HUES6 (cell line): ENCODE results near the gene PDCD11.
A peak's percentile ranks its signal among the peaks of the same experiment; 100 is the strongest.
"Not testable (repeated sequence)": the region's sequence is repeated elsewhere in the genome, so short reads cannot be mapped to it uniquely, and the experiment has no call there.

ENCODE experiments used
- H3K27ac ChIP-seq: 2 replicates; pipeline ENCODE4 v1.7.0; 2013; ENCODE audit warnings: low read depth, mild to moderate bottlenecking, low read length, inconsistent platforms
- H3K27me3 ChIP-seq: 2 replicates; pipeline ENCODE4 v1.6.1; 2013; ENCODE audit warnings: low read length; ENCODE audit not compliant: control insufficient read depth, insufficient read depth
- H3K36me3 ChIP-seq: 2 replicates; pipeline ENCODE4 v1.6.1; 2013; ENCODE audit warnings: low read length; ENCODE audit not compliant: control insufficient read depth, insufficient read depth
- H3K4me1 ChIP-seq: 2 replicates; pipeline ENCODE4 v1.6.1; 2013; ENCODE audit warnings: low read length; ENCODE audit not compliant: control insufficient read depth, insufficient read depth
- H3K4me3 ChIP-seq: 2 replicates; pipeline ENCODE4 v1.5.1; 2013; ENCODE audit warnings: low read depth, low read length
- H3K9ac ChIP-seq: one replicate; pipeline ENCODE4 v1.6.1; 2013; ENCODE audit warnings: mild to moderate bottlenecking, low read length
- H3K9me3 ChIP-seq: 2 replicates; pipeline ENCODE4 v1.6.1; 2013; ENCODE audit warnings: low read depth, low read length; ENCODE audit not compliant: control insufficient read depth, insufficient read depth

Gene PDCD11, protein sequence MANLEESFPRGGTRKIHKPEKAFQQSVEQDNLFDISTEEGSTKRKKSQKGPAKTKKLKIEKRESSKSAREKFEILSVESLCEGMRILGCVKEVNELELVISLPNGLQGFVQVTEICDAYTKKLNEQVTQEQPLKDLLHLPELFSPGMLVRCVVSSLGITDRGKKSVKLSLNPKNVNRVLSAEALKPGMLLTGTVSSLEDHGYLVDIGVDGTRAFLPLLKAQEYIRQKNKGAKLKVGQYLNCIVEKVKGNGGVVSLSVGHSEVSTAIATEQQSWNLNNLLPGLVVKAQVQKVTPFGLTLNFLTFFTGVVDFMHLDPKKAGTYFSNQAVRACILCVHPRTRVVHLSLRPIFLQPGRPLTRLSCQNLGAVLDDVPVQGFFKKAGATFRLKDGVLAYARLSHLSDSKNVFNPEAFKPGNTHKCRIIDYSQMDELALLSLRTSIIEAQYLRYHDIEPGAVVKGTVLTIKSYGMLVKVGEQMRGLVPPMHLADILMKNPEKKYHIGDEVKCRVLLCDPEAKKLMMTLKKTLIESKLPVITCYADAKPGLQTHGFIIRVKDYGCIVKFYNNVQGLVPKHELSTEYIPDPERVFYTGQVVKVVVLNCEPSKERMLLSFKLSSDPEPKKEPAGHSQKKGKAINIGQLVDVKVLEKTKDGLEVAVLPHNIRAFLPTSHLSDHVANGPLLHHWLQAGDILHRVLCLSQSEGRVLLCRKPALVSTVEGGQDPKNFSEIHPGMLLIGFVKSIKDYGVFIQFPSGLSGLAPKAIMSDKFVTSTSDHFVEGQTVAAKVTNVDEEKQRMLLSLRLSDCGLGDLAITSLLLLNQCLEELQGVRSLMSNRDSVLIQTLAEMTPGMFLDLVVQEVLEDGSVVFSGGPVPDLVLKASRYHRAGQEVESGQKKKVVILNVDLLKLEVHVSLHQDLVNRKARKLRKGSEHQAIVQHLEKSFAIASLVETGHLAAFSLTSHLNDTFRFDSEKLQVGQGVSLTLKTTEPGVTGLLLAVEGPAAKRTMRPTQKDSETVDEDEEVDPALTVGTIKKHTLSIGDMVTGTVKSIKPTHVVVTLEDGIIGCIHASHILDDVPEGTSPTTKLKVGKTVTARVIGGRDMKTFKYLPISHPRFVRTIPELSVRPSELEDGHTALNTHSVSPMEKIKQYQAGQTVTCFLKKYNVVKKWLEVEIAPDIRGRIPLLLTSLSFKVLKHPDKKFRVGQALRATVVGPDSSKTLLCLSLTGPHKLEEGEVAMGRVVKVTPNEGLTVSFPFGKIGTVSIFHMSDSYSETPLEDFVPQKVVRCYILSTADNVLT (N-terminal part only)

DNA sequence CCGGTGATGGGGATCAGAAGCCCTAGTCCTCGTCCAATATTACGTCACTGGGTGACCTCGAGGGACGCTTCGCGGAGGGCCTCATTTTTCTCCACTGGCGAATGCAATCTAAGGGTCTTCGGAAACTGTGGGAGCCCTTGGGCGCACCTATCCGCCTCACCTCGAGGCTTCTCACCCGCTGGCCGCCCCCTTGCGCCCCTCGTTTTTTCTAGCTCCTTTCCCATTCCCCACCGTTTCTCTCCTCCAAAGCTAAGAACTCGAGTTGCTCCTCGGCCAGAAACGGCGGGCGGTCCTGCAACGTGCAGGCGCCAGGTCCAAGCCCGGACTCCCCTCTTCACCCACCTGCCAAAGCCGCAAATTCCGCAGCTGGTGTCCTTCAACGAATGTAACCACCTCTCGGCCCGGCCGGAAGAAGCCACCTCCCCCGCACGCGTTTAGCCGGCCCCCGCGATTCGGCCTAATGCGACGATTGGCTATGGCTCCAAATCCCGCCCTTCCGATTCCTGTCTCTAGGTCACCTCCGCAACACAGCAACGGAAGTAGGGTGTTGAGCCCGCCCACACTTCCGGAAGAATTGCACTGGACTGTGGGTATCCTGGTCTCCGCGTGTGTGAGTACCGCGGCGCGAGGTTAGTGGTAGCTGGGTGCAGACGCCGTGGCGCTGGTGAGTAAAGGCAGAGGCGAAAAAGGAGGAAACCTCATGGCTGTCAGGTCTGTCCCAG lies at the start of gene PDCD11, which contains the start of gene ATP5MK:
Gene PDCD11 (plus strand): TSS at position 560 of the 722 bp plus-strand sequence. CDS start 1,801 bp downstream, outside the sequence.
Gene ATP5MK (minus strand): TSS at position 409 of the 722 bp plus-strand sequence. CDS start 4,018 bp downstream, outside the sequence.
- peak within 1 kb of the TSS; percentile 53; the same call in 1 of the 2 replicates for H3K27ac ChIP-seq
- H3K9ac ChIP-seq, result peak within 1 kb of the TSS; percentile 93
- H3K27me3 ChIP-seq, result no peaks in the 10 kb centered on the region
- H3K4me1 ChIP-seq, result peaks cover 9% of the 10 kb centered on the region
- H3K4me3 ChIP-seq, result peak within 1 kb of the TSS; percentile 87
- no peaks in the 10 kb centered on the region for H3K9me3 ChIP-seq
- peaks cover 67% of the 10 kb centered on the region for H3K36me3 ChIP-seq

DNA sequence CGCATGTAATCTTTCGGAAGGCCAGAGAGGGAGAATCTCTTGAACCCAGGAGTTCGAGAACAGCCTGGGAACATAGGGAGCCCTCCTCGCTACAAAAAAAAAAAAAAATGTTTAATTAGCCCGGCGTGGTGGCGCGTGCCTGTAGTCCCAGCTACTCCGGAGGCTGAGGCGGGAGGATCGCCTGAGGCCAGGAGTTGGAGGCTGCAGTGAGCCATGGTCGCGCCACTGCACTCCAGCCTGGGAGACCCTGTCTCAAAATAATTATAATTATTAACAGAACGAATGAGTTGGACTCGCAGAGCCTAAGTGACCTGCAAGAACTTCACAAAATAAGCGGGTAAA lies 46.3 kb upstream of the PDCD11 start:
- Histone ChIP-seq H3K4me1 (peaks cover 8% of the 10 kb centered on the region; the same call in 1 of the 2 replicates), H3K27me3 (no peaks in the 10 kb centered on the region), H3K9me3 (no peaks in the 10 kb centered on the region), H3K4me3 (peak overlapping the region; percentile 98), H3K36me3 (peaks cover 32% of the 10 kb centered on the region), H3K27ac (peak overlapping the region; percentile 76; the same call in 1 of the 2 replicates), H3K9ac (peak overlapping the region; percentile 94)

DNA sequence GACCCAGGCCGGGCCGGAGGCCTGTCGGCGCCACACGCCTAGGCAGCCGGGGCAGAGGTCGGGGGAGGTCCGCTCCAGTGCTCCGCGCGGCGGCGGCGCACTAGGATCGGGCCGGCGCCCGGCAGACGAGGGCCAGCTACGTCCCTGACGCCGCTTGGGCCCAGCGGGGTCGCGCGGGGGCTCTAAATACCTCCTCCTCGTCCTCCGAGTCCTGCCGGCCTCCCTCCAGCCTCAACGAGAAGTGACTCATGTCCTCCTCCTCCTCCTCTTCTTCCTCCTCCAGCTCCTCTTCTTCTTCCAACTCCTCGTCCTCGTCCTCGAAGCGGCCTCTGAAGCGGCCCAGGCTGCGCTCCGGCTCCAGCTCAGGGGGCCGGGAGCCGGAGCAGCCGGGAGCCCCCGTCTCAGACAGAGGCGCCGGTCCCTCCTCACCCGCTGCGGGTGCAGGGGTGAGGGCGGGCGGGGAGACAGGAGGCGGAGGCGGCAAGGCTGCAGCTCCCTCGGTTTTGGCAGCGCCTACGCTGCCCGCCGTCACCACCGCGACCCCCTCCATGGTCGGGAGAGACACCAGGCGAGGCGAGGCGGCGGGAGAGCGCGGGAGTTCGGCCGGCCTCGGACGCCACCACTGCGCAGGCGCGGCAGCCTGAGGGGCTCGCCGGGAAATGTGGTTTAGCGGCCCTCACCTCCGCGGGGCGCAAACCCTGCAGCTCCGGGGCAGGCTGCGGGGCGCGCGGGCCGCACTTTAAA lies 45.7 kb upstream of the PDCD11 start, which contains the start of gene PCGF6:
Gene PCGF6 (minus strand): TSS at position 624 of the 744 bp plus-strand sequence. CDS start 74 bp downstream, at position 550.
- no peaks in the 10 kb centered on the region for H3K27me3 ChIP-seq
- peak within 1 kb of the TSS; percentile 76; the same call in 1 of the 2 replicates for H3K27ac ChIP-seq
- peak within 1 kb of the TSS; percentile 98 for H3K4me3 ChIP-seq
- peaks cover 27% of the 10 kb centered on the region for H3K36me3 ChIP-seq
- H3K9me3 ChIP-seq, result no peaks in the 10 kb centered on the region
- H3K9ac ChIP-seq, result peak within 1 kb of the TSS; percentile 94
- H3K4me1 ChIP-seq, result peaks cover 8% of the 10 kb centered on the region; the same call in 1 of the 2 replicates

DNA sequence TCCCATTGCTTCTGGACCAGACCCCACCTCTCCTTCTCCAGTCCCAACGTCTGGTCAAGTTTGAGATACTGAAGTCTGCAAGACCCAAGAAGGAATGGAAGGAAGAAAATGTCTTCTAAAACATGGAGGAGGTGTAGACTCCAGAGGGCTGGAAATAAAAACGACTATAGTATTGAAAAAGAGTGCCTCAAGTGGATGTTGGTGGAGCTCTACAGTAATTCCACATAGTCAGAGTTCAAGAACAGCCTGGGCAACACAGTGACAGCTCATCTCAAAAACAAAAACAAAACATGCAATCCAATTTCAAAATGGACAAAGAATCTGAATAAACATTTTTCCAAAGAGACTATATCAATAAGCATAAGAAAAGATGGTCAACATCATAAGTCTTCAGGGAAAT lies 43.1 kb upstream of the PDCD11 start:
- Histone ChIP-seq H3K36me3 (peaks cover 6% of the 10 kb centered on the region), H3K9me3 (no peaks in the 10 kb centered on the region), H3K27ac (no peak overlapping the region), H3K9ac (no peak overlapping the region), H3K4me3 (no peak overlapping the region), H3K27me3 (no peaks in the 10 kb centered on the region), H3K4me1 (peaks cover 8% of the 10 kb centered on the region; the same call in 1 of the 2 replicates)

DNA sequence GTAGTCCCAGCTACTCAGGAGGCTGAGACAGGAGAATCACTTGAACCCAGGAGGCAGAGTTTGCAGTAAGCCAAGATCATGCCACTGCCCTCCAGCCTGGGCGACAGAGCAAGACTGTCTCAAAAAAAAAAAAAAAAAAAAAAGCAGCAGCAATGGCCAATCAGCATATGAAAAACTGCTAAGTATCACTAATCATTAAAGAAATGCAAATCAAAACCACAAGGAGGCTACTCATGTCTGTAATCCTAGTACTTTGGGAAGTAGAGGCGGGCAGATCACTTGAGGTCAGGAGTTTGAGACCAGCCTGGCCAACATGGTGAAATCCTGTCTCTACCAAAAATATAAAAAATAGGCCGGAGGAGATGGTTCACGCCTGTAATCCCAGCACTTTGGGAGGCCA lies 41.9 kb upstream of the PDCD11 start:
- H3K4me3 ChIP-seq, H3K9ac ChIP-seq, H3K9me3 ChIP-seq, H3K27me3 ChIP-seq, H3K27ac ChIP-seq, H3K36me3 ChIP-seq, H3K4me1 ChIP-seq: not testable (repeated sequence)

DNA sequence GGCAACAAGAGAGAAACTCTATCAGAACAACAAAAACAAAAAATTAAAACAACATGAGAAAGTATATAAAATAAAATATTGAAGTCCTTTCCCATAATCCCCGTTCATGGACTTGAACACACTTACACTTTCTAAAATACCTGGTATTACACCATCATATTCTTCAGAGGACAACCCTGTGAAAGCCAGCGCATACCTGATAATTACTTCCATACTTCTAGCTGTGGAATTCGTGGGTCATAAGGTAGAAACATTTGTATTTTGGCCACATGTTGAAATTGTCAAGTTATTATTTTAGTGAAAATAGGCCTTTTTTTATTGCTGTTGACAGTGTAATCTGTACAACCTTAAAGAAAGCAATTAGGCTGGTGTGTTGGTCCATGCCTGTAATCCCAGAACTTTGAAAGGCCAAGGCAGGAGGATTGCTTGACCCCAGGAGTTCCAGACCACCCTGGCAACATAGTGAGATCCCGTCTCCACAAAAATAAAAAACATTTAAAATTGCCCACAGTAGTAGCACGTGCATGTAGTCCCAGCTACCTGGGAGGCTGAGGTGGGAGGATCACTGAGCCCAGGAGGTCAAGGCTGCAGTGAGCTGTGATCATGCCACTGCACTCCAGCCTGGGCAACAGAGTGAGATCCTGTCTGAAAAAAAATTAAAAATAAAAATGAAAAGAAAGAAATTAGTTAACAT lies 40.4 kb upstream of the PDCD11 start:
- Histone ChIP-seq H3K27ac (no peak overlapping the region), H3K9me3 (no peaks in the 10 kb centered on the region), H3K4me3 (no peak overlapping the region), H3K4me1 (peaks cover 8% of the 10 kb centered on the region; the same call in 1 of the 2 replicates), H3K36me3 (no peaks in the 10 kb centered on the region), H3K9ac (no peak overlapping the region), H3K27me3 (no peaks in the 10 kb centered on the region)

DNA sequence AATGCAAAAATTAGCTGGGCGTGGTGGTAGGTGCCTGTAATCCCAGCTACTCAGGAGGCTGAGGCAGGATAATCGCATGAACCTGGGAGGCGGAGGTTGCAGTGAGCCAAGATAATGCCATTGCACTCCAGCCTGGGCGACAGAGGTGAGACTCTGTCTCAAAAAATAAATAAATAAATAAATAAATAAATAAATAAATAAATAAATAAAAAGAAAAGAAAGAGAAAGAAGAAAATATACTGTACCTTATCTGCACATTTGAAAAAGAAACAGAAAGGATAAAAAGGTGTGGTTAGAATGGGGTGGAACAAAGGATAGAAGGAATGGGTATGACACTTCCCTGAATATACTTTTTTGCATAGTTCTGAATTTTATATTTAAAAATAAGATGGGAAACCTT lies 36.9 kb upstream of the PDCD11 start:
- H3K4me3 ChIP-seq, H3K27me3 ChIP-seq, H3K27ac ChIP-seq, H3K36me3 ChIP-seq, H3K4me1 ChIP-seq, H3K9ac ChIP-seq, H3K9me3 ChIP-seq: not testable (repeated sequence)

DNA sequence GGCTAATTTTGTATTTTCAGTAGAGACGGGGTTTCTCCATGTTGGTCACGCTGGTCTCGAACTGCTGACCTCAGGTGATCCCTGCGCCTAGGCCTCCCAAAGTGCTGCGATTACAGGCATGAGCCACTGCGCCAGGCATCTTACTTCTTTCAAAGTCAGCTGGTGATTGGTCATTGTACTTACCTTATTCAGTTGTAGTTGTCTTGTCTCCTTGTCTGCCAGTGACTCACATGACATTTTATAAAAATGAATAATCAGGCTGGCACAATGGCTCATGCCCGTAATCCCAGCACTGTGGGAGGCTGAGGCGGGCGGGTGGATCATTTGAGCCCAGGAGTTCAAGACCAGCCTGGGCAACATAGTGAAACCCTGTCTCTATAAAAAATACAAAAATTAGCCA lies 35.6 kb upstream of the PDCD11 start:
- not testable (repeated sequence) for H3K4me3 ChIP-seq, H3K4me1 ChIP-seq, H3K27ac ChIP-seq, H3K36me3 ChIP-seq, H3K9ac ChIP-seq, H3K9me3 ChIP-seq, H3K27me3 ChIP-seq

DNA sequence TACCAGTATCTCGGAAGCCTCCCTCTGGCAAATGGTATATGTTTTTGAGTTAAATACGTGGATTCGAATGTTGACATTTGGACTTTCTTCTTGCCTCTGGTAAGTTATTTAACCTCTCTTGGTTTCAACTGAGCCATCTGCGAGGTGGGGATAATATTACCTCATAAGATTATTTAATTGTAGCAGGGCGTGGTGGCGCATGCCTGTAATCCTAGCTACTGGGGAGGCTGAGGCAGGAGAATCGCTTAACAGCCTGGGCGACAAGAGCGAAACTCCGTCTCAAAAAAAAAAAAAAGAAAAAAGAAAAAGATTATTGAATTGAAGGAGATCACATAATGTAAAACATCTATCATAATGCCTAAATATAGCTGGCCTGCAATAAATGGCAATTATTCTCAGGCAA lies 29.0 kb upstream of the PDCD11 start:
- Histone ChIP-seq H3K36me3 (no peaks in the 10 kb centered on the region), H3K9ac (no peak overlapping the region), H3K4me3 (peak overlapping the region; percentile 86), H3K27me3 (no peaks in the 10 kb centered on the region), H3K27ac (no peak overlapping the region), H3K9me3 (no peaks in the 10 kb centered on the region), H3K4me1 (no peaks in the 10 kb centered on the region)
